Choroid plexus epithelial cell (primary cell): ENCODE measurements around the gene STXBP3.

Experiments
- DNase-seq: peaks from one replicate; pipeline ENCODE4 v3.0.0-alpha.2; 2010; ENCODE audit warnings: low read depth
- H3K4me3 ChIP-seq: 2 replicates; pipeline ENCODE4 v1.5.1; 2011; ENCODE audit warnings: low read depth, mild to moderate bottlenecking, control low read depth, low read length, moderate library complexity
- CTCF ChIP-seq: conservative IDR thresholded peaks from 2 replicates; pipeline ENCODE4 v1.5.1; 2011; ENCODE audit warnings: low read depth, mild to moderate bottlenecking, control low read depth, inconsistent platforms, low read length, moderate library complexity

The STXBP3 gene

GRCh38 chr1:108706643-108707042 is 39.8 kb upstream of the STXBP3 start:
- no peak for DNase-seq
- TF ChIP-seq CTCF = no peak
- no peak overlapping the region for H3K4me3 ChIP-seq

GRCh38 chr1:108708691-108709660 is 37.5 kb upstream of the STXBP3 start:
- no peak overlapping the region for H3K4me3 ChIP-seq
- DNase-seq = peak; percentile 52
- TF ChIP-seq CTCF = peak; percentile 37

- TF ChIP-seq CTCF = no peak
- H3K4me3 ChIP-seq = no peak within 1 kb of the TSS
- peak; percentile 35 for DNase-seq
Observed at GRCh38 chr1:108712606-108713150, 33.8 kb upstream of the STXBP3 start, which contains the start of gene FNDC7. FNDC7 (plus strand) TSS chr1:108712908; CDS start chr1:108712934, 26 bp downstream.

- no peak for TF ChIP-seq CTCF
- H3K4me3 ChIP-seq = no peak overlapping the region
- no peak for DNase-seq
Observed at GRCh38 chr1:108715932-108716331, 30.5 kb upstream of the STXBP3 start.

GRCh38 chr1:108716437-108717230 is 29.8 kb upstream of the STXBP3 start:
- TF ChIP-seq CTCF = no peak
- H3K4me3 ChIP-seq = no peak overlapping the region
- DNase-seq = no peak

GRCh38 chr1:108717774-108718316 is 28.6 kb upstream of the STXBP3 start:
- no peak overlapping the region for H3K4me3 ChIP-seq
- no peak for TF ChIP-seq CTCF
- no peak for DNase-seq
